Transverse colon (tissue), 4 donors: ENCODE measurements around the gene AP1B1. TPM values are rescaled to one million over a fixed set of nuclear protein-coding genes. Genes with fewer than 3 reads are reported as not detected.

Source experiments
- DNase-seq: peaks from one replicate; pipeline ENCODE4 v3.0.0-alpha.2; 2019
- H3K27ac ChIP-seq, 4 donors: fragments of 200-600 bp; sonication (generic); 2 replicates each; pipeline ENCODE4 v1.5.1; 2016 to 2018; ENCODE audit warnings: inconsistent platforms in 4 of 4
- H3K27me3 ChIP-seq: fragments of 200-600 bp; sonication (generic); 2 replicates; pipeline ENCODE4 v1.5.1; 2017; ENCODE audit warnings: inconsistent platforms
- H3K36me3 ChIP-seq, 4 donors: fragments of 200-600 bp; sonication (generic); 2 replicates each; pipeline ENCODE4 v1.5.1; 2017 to 2019; ENCODE audit warnings: inconsistent platforms in 4 of 4
- H3K4me1 ChIP-seq, 4 donors: fragments of 200-600 bp; sonication (generic); 2 replicates each; pipeline ENCODE4 v1.5.1; 2017 to 2020; ENCODE audit warnings: inconsistent platforms in 4 of 4
- H3K4me3 ChIP-seq, 4 donors: fragments of 200-600 bp; sonication (generic); 1 replicate in 1 of 4; 2 replicates in 3 of 4; pipeline versions ENCODE4 v1.5.1 to v1.6.1; 2017 to 2019; ENCODE audit warnings: inconsistent platforms in 4 of 4
- H3K9me3 ChIP-seq, 2 donors: fragments of 200-600 bp; sonication (generic); 2 replicates each; pipeline ENCODE4 v1.5.1; 2017 to 2019; ENCODE audit warnings: inconsistent platforms in 2 of 2
- EP300 ChIP-seq: sonication (generic); formaldehyde crosslinking; IDR thresholded peaks from one replicate; pipeline ENCODE4 v1.6.1; 2017; ENCODE audit warnings: antibody characterized with exemption, low read depth
- POLR2A ChIP-seq: fragments of 450-650 bp; IDR thresholded peaks from one replicate; pipeline ENCODE4 v1.6.1; 2016; ENCODE audit warnings: antibody characterized with exemption, mild to moderate bottlenecking, moderate library complexity
- POLR2AphosphoS5 ChIP-seq, 3 donors: sonication (generic); formaldehyde crosslinking; IDR thresholded peaks; one replicate each; pipeline ENCODE4 v1.6.1; 2016; ENCODE audit warnings: antibody characterized with exemption in 3 of 3
- WGBS, 2 donors: methylation state at CpG; one replicate each; pipeline ENCODE4 v1.1.5; 2018; ENCODE audit warnings: low coverage in 1 of 2; 5-methylcytosine and 5-hydroxymethylcytosine counted together
- in situ Hi-C, 4 donors: fragments of 200-750 bp; cut with MboI; loops; one replicate each; pipeline versions ENCODE4 v1.15.0 to v1.15.1; 2017; ENCODE audit warnings: low sequenced_read_pairs in 3 of 4, low pct_ligation_motif_present in 1 of 4, low pct_unique_long_range_greater_than_20kb in 1 of 4
- intact Hi-C: fragments of 100-400 bp; cut with DNase I; formaldehyde crosslinking; loops from one replicate; pipeline ENCODE4 v1.15.1; 2023; ENCODE audit warnings: low total_unique reads
- small RNA-seq, 4 donors: library from RNA; depleted of rRNA; stranded (forward); fragments of <200 nt; gene quantifications; one replicate each; pipeline ENCODE3, GENCODE V24; 2016
- total RNA-seq, 4 donors: library from RNA; depleted of rRNA; stranded (reverse); fragments of >200 nt; gene quantifications; one replicate each; pipeline ENCODE4 v1.1.0, GENCODE V29; 2016
- TF ChIP-seq, protein P1 (sequence below), 5 experiments: fragments of 200-600 bp in 3 of 5; fragments of 450-650 bp in 2 of 5; sonication (generic) in 3 of 5; IDR thresholded peaks; 1 replicate in 2 of 5; 2 replicates in 3 of 5; pipeline ENCODE4 v1.5.1; 2016 to 2017; ENCODE audit warnings: antibody characterized with exemption in 5 of 5, inconsistent platforms in 3 of 5, mild to moderate bottlenecking in 2 of 5, moderate library complexity in 1 of 5

The AP1B1 gene
- total RNA-seq, 4 donors from 2014 or later = 45.6 to 107 (median 92.4) TPM

DNA sequence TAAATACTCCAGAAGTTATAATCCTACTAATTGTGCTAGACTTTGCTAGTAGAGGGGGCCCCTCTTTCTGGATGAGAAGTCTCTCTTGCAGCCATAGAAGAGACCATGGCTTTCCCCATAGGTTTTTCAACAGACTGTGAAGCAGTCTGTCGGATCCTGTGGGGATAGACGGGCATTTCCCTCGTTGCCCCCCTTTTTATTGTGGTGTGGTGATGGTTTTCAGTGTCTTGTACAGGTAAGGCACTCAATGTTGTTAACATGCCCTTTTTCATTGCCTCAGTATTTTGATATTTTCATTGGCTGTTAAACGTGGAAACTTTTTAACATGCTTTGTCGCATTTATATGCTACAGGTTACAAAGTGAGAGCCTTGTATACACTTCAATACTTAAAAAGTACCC is 98.3 kb downstream of the AP1B1 start:
- TF ChIP-seq, protein P1, sequence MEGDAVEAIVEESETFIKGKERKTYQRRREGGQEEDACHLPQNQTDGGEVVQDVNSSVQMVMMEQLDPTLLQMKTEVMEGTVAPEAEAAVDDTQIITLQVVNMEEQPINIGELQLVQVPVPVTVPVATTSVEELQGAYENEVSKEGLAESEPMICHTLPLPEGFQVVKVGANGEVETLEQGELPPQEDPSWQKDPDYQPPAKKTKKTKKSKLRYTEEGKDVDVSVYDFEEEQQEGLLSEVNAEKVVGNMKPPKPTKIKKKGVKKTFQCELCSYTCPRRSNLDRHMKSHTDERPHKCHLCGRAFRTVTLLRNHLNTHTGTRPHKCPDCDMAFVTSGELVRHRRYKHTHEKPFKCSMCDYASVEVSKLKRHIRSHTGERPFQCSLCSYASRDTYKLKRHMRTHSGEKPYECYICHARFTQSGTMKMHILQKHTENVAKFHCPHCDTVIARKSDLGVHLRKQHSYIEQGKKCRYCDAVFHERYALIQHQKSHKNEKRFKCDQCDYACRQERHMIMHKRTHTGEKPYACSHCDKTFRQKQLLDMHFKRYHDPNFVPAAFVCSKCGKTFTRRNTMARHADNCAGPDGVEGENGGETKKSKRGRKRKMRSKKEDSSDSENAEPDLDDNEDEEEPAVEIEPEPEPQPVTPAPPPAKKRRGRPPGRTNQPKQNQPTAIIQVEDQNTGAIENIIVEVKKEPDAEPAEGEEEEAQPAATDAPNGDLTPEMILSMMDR (IDR thresholded peaks at IDR 0.05) = no peak
- no peak for TF ChIP-seq EP300
- DNase-seq = no peak
- H3K27ac ChIP-seq = no peak overlapping the region
- H3K4me3 ChIP-seq = no peak overlapping the region
- 63 to 70% methylated on average over 3 to 5 of the region's 5 CpGs for WGBS, 2 donors
- intact Hi-C loops (no loop called here), in situ Hi-C loops (loop anchor here in 1 of 4 donors (25.0 kb wide), 1 partner anchor 97 kb away; the partner anchor contains the start of gene AP1B1)
- no peaks in the 10 kb centered on the region for H3K27me3 ChIP-seq
- peaks cover 0 to 96% (median 43%) of the 10 kb centered on the region in 4 donors for H3K36me3 ChIP-seq
- H3K9me3 ChIP-seq = no peaks in the 10 kb centered on the region
- peaks cover 0 to 4% (median 0%) of the 10 kb centered on the region in 4 donors for H3K4me1 ChIP-seq

DNA sequence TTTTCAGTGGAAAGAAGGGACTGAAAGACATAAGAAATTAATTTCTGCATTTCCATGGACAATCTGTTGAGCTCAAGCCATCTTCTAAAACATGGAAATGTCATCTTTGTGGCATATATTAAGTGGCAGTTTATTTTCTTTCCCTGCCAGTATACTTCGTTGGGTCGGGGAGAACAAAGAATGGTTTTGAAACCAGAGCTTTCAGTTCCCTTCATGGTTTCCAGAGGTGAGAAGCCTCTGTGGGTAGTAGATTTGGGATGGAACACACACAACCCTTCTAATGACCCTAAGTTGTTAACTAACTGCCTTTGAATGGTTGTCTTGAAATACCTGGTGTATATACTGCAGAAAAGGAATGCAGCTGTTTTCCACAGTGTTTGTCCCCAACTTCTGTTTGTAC is 99.5 kb downstream of the AP1B1 start:
- Histone ChIP-seq H3K4me1 (peaks cover 0 to 4% (median 0%) of the 10 kb centered on the region in 4 donors), H3K4me3 (no peak overlapping the region), H3K27me3 (no peaks in the 10 kb centered on the region), H3K9me3 (no peaks in the 10 kb centered on the region), H3K36me3 (peaks cover 0 to 96% (median 41%) of the 10 kb centered on the region in 4 donors), H3K27ac (no peak overlapping the region)
- TF ChIP-seq POLR2AphosphoS5 (IDR thresholded peaks at IDR 0.05) (no peak), EP300 (no peak), POLR2A (no peak)
- TF ChIP-seq, protein P1 (IDR thresholded peaks at IDR 0.05) = no peak
- intact Hi-C loops (no loop called here), in situ Hi-C loops (loop anchor here in 1 of 4 donors (25.0 kb wide), 1 partner anchor 98 kb away; the partner anchor contains the start of gene AP1B1)
- 25 to 36% methylated on average over 2 of the region's 2 CpGs for WGBS, 2 donors
- no peak for DNase-seq

DNA sequence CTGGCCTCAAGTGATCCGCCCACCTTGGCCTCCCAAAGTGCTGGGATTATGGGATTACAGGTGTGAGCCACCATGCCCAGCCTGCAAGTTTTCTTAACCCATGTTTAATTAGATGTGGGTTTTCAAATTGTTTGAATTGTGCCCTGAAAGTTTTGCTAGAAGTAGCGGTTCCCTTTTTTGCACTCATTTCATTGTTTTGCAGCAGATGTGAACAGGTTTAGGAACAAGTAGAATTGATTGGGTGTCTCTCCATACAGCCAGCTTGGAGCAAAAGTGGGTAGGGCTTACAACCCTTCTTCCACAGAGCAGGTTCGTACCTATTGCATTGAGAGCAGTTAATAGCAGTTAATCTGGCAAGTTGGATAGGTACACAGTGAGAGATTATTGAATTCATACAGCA is 104.2 kb downstream of the AP1B1 start:
- H3K4me1 ChIP-seq = no peaks in the 10 kb centered on the region
- H3K27me3 ChIP-seq = no peaks in the 10 kb centered on the region
- H3K9me3 ChIP-seq = no peaks in the 10 kb centered on the region
- WGBS, 2 donors = 90% methylated on average over 3 of the region's 3 CpGs; no CpG with 5 or more reads in 1 of the 2 donors
- H3K4me3 ChIP-seq = no peak overlapping the region
- TF ChIP-seq, protein P1 (IDR thresholded peaks at IDR 0.05) = no peak
- TF ChIP-seq EP300 = no peak
- no peak for TF ChIP-seq POLR2A
- TF ChIP-seq POLR2AphosphoS5 (IDR thresholded peaks at IDR 0.05) = no peak
- DNase-seq = no peak
- intact Hi-C loops (no loop called here), in situ Hi-C loops (loop anchor here in 1 of 4 donors (25.0 kb wide), 1 partner anchor 103 kb away; the partner anchor contains the start of gene AP1B1)
- no peak overlapping the region for H3K27ac ChIP-seq
- peaks cover 0 to 89% (median 42%) of the 10 kb centered on the region in 4 donors for H3K36me3 ChIP-seq

DNA sequence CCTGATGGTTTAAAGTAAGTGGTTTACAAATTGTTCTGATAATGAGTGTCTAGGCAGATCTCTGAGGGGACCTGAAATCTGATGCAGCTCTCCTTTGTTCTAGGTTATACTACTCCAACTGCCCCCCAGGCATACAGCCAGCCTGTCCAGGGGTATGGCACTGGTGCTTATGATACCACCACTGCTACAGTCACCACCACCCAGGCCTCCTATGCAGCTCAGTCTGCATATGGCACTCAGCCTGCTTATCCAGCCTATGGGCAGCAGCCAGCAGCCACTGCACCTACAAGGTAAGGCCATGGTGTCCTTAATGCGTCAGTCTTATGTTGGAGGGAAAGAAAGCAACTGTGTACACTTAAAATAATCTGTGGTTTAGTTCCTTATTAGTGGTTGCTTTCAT is 110.4 kb downstream of the AP1B1 start:
- peaks cover 13 to 49% (median 23%) of the 10 kb centered on the region in 4 donors for H3K4me1 ChIP-seq
- no peak for DNase-seq
- intact Hi-C loops = no loop called here
- H3K36me3 ChIP-seq = peaks cover 0 to 76% (median 26%) of the 10 kb centered on the region in 4 donors
- H3K9me3 ChIP-seq = no peaks in the 10 kb centered on the region
- in situ Hi-C loops = loop anchor here in 1 of 4 donors (25.0 kb wide), 1 partner anchor 109 kb away; the partner anchor contains the start of gene AP1B1
- WGBS, 2 donors = 95% methylated on average over 1 of the region's 1 CpG; no CpG with 5 or more reads in 1 of the 2 donors
- no peak overlapping the region for H3K4me3 ChIP-seq
- H3K27ac ChIP-seq = no peak overlapping the region
- no peaks in the 10 kb centered on the region for H3K27me3 ChIP-seq
- no peak for TF ChIP-seq POLR2A

Small RNAs within 50 kb of the gene (small RNA-seq; reads per million reads assigned to genes)
- gene AC000041.1 (0 reads per million in 4 donors), gene MIR3653 (0 reads per million in 4 donors)

Other genes starting within 250 kb of the AP1B1 start
- 10 to 100 TPM in 1 of 4 donors, 1 to 10 TPM in 1, under 1 TPM in 1, not detected in 1; 0.68 to 53.9 (median 1.9) TPM for gene EMID1, start 182.7 kb downstream of the AP1B1 start, total RNA-seq
- gene RHBDD3, start 120.6 kb downstream of the AP1B1 start, total RNA-seq = 100 to 1,000 TPM in 1 of 4 donors, 10 to 100 TPM in 3; 20.9 to 131 (median 31.5) TPM
- gene EWSR1, start 120.3 kb downstream of the AP1B1 start, total RNA-seq = 100 to 1,000 TPM; 196 to 318 (median 205) TPM
- gene GAS2L1, start 81.9 kb downstream of the AP1B1 start, total RNA-seq = 10 to 100 TPM; 21.1 to 81.0 (median 43.6) TPM
- gene RASL10A, start 72.9 kb downstream of the AP1B1 start, total RNA-seq = 1 to 10 TPM in 3 of 4 donors, not detected in 1; 1.2 to 5.0 (median 2.4) TPM
- gene RFPL1, start 50.0 kb upstream of the AP1B1 start, total RNA-seq = not detected
- gene NEFH, start 91.6 kb upstream of the AP1B1 start, total RNA-seq = under 1 TPM in 3 of 4 donors, not detected in 1; 0.32 to 0.55 (median 0.37) TPM
- gene THOC5, start 165.2 kb upstream of the AP1B1 start, total RNA-seq = 10 to 100 TPM; 22.4 to 43.7 (median 27.0) TPM
- 10 to 100 TPM in 3 of 4 donors, 1 to 10 TPM in 1; 9.0 to 39.2 (median 23.4) TPM for gene NIPSNAP1, start 192.5 kb upstream of the AP1B1 start, total RNA-seq
- gene NF2, start 215.1 kb upstream of the AP1B1 start, total RNA-seq = 10 to 100 TPM; 14.6 to 60.1 (median 34.7) TPM